ENCODE results near the gene TMEM33.

TMEM33 gene

GRCh38 chr4:42008011-42008786, 73.0 kb downstream of the TMEM33 start:
- no peak for DNase-seq
